Skin of body (tissue), 2 donors: ENCODE results near the gene XXYLT1. TPM values are rescaled to one million over a fixed set of nuclear protein-coding genes. Genes with fewer than 3 reads are reported as not detected.
"Not testable (repeated sequence)": the region's sequence is repeated elsewhere in the genome, so short reads cannot be mapped to it uniquely, and the experiment has no call there.

Source experiments
- DNase-seq: peaks from one replicate; lab custom pipeline; 2025; lab: John Stamatoyannopoulos, UW
- total RNA-seq: library from RNA; depleted of rRNA; stranded (reverse); fragments of >200 nt; gene quantifications from one replicate; pipeline ENCODE4 v1.2.3, GENCODE V29; 2014

XXYLT1 gene
- total RNA-seq, 1 donor from 2014 or later = 13.6 TPM

GRCh38 chr3:195208183-195208582 lies 62.8 kb downstream of the XXYLT1 start:
- no peak for DNase-seq

GRCh38 chr3:195207731-195208130 lies 63.2 kb downstream of the XXYLT1 start:
- DNase-seq = no peak

GRCh38 chr3:195207056-195207455 lies 63.9 kb downstream of the XXYLT1 start:
- no peak for DNase-seq

GRCh38 chr3:195204360-195205163 lies 66.4 kb downstream of the XXYLT1 start:
- DNase-seq = peak; percentile 93

GRCh38 chr3:195203606-195204005 lies 67.4 kb downstream of the XXYLT1 start:
- DNase-seq = no peak

GRCh38 chr3:195201295-195201694 lies 69.7 kb downstream of the XXYLT1 start:
- no peak for DNase-seq

GRCh38 chr3:195200010-195200822 lies 70.7 kb downstream of the XXYLT1 start:
- no peak for DNase-seq

GRCh38 chr3:195198426-195199346 lies 72.3 kb downstream of the XXYLT1 start:
- DNase-seq = no peak

- DNase-seq = no peak
Measured at GRCh38 chr3:195197765-195198425, 73.1 kb downstream of the XXYLT1 start.

- no peak for DNase-seq
Measured at GRCh38 chr3:195196266-195196665, 74.7 kb downstream of the XXYLT1 start.

GRCh38 chr3:195195321-195196209 lies 75.4 kb downstream of the XXYLT1 start:
- no peak for DNase-seq

GRCh38 chr3:195194559-195195206 lies 76.3 kb downstream of the XXYLT1 start:
- no peak for DNase-seq

- no peak for DNase-seq
Measured at GRCh38 chr3:195191580-195191979, 79.4 kb downstream of the XXYLT1 start.

GRCh38 chr3:195189821-195190220 lies 81.1 kb downstream of the XXYLT1 start:
- DNase-seq = no peak

GRCh38 chr3:195188426-195188927 lies 82.5 kb downstream of the XXYLT1 start:
- no peak for DNase-seq

GRCh38 chr3:195187609-195188425 lies 83.1 kb downstream of the XXYLT1 start:
- DNase-seq = no peak

- DNase-seq = not testable (repeated sequence)
Measured at GRCh38 chr3:195186710-195187047, 84.3 kb downstream of the XXYLT1 start.

- DNase-seq = no peak
Measured at GRCh38 chr3:195186041-195186709, 84.8 kb downstream of the XXYLT1 start.
